ENCODE results near the gene CSF2. TPM values are rescaled to one million over a fixed set of nuclear protein-coding genes. Genes with fewer than 3 reads are reported as not detected.

Gene CSF2
- total RNA-seq, 1 experiment from 2014 or later: not detected

GRCh38 chr5:132057498-132058255, 15.9 kb upstream of the CSF2 start:
- TF ChIP-seq, protein P1, sequence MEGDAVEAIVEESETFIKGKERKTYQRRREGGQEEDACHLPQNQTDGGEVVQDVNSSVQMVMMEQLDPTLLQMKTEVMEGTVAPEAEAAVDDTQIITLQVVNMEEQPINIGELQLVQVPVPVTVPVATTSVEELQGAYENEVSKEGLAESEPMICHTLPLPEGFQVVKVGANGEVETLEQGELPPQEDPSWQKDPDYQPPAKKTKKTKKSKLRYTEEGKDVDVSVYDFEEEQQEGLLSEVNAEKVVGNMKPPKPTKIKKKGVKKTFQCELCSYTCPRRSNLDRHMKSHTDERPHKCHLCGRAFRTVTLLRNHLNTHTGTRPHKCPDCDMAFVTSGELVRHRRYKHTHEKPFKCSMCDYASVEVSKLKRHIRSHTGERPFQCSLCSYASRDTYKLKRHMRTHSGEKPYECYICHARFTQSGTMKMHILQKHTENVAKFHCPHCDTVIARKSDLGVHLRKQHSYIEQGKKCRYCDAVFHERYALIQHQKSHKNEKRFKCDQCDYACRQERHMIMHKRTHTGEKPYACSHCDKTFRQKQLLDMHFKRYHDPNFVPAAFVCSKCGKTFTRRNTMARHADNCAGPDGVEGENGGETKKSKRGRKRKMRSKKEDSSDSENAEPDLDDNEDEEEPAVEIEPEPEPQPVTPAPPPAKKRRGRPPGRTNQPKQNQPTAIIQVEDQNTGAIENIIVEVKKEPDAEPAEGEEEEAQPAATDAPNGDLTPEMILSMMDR (conservative IDR thresholded peaks at IDR 0.05): no peak
- TF ChIP-seq EZH2 (IDR thresholded peaks at IDR 0.05; ENCODE audit: low read depth): no peak
- H3K4me2 ChIP-seq: no peak overlapping the region
- H3K9me3 ChIP-seq (ENCODE audit: insufficient read depth, low read depth): no peaks in the 10 kb centered on the region
- intact Hi-C loops (cut with micrococcal nuclease; ENCODE audit: unreplicated experiment): no loop called here
- H3F3A ChIP-seq (ENCODE audit: insufficient read depth, low read depth): no peaks in the 10 kb centered on the region
- no peaks in the 10 kb centered on the region for H3K36me3 ChIP-seq (ENCODE audit: low read depth)
- H3K4me3 ChIP-seq: no peak overlapping the region
- no peaks in the 10 kb centered on the region for H3K4me1 ChIP-seq (replicated peaks; ENCODE audit: insufficient read depth)
- no peak for DNase-seq
- peaks cover under 1% of the 10 kb centered on the region; the same call in 1 of the 2 replicates for H3K27me3 ChIP-seq (ENCODE audit: insufficient read depth, low read depth)
- CTCF ChIA-PET: interaction anchor here (0.6 kb wide), 1 partner anchor 133 kb away, joined by 4 read pairs; no protein-coding TSS in a partner anchor
- POLR2A ChIA-PET (ENCODE audit: unreplicated experiment): no interaction called here
- no peaks in the 10 kb centered on the region for H3K79me2 ChIP-seq (ENCODE audit: low read depth)
- H3K9me2 ChIP-seq (ENCODE audit: insufficient read depth): no peaks in the 10 kb centered on the region
- H3K27ac ChIP-seq: no peak overlapping the region
- BruUV-seq (replicated peaks): no TSS peak
- H2AFZ ChIP-seq: no peak overlapping the region
- no peaks in the 10 kb centered on the region for H4K20me1 ChIP-seq (ENCODE audit: insufficient read depth)

GRCh38 chr5:132058646-132059042, 14.9 kb upstream of the CSF2 start:
- ChIA-PET CTCF (interaction anchor here (0.6 kb wide), 1 partner anchor 57 kb away, joined by 3 read pairs; no protein-coding TSS in a partner anchor), POLR2A (ENCODE audit: unreplicated experiment) (no interaction called here)
- no peak overlapping the region for H3K27ac ChIP-seq
- H3K4me1 ChIP-seq (replicated peaks; ENCODE audit: insufficient read depth): no peaks in the 10 kb centered on the region
- no peak overlapping the region for H3K4me3 ChIP-seq
- no peaks in the 10 kb centered on the region; the same call in 1 of the 2 replicates for H3F3A ChIP-seq (ENCODE audit: insufficient read depth, low read depth)
- DNase-seq: no peak
- no peaks in the 10 kb centered on the region for H4K20me1 ChIP-seq (ENCODE audit: insufficient read depth)
- BruUV-seq (replicated peaks): no TSS peak
- no peak for TF ChIP-seq EZH2 (IDR thresholded peaks at IDR 0.05; ENCODE audit: low read depth)
- TF ChIP-seq, protein P1 (conservative IDR thresholded peaks at IDR 0.05): no peak
- H3K27me3 ChIP-seq (ENCODE audit: insufficient read depth, low read depth): no peaks in the 10 kb centered on the region
- no peaks in the 10 kb centered on the region for H3K9me2 ChIP-seq (ENCODE audit: insufficient read depth)
- H3K79me2 ChIP-seq (ENCODE audit: low read depth): no peaks in the 10 kb centered on the region
- H3K9me3 ChIP-seq (ENCODE audit: insufficient read depth, low read depth): no peaks in the 10 kb centered on the region
- no peak overlapping the region for H3K4me2 ChIP-seq
- intact Hi-C loops (cut with micrococcal nuclease; ENCODE audit: unreplicated experiment): no loop called here
- H3K36me3 ChIP-seq (ENCODE audit: low read depth): no peaks in the 10 kb centered on the region
- no peak overlapping the region for H2AFZ ChIP-seq

DNA sequence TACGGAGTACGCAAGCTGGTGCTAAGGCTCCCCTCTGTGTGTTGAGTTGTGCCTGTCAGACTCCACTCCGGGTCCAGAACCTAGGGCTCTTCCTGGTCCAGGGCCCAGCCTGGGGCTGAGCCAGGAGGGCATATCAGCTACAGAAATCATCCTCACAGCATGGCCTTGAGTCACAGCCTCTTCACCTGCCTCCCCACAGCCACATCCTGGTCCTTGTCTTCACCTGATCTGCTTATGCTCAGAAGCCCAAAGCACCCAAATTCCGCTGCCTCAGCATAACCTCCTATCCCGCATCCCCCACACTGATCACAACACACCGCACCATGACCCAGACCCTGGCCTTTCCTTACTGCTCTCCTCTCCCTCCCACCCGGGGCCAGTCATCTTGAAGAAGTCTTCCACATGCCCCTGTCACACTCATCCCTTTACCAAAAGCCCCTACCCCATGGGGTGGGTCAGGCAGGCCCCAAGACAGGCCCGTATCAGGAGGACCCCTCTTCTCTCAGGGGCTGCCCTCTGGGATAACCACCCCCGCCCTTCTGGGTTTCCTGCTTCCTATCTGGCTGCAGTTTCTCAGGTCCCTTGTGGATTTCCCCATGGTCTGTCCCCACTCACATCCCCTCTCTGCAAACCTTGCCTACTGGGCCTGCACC, 14.4 kb upstream of the CSF2 start:
- no peaks in the 10 kb centered on the region for H3K4me1 ChIP-seq (replicated peaks; ENCODE audit: insufficient read depth)
- H3K4me3 ChIP-seq: no peak overlapping the region
- no peak overlapping the region for H3K4me2 ChIP-seq
- BruUV-seq (replicated peaks): no TSS peak
- no peak overlapping the region for H3K27ac ChIP-seq
- ChIA-PET POLR2A (ENCODE audit: unreplicated experiment) (no interaction called here), CTCF (interaction anchor here (0.6 kb wide), 1 partner anchor 58 kb away, joined by 3 read pairs; no protein-coding TSS in a partner anchor)
- H3K36me3 ChIP-seq (ENCODE audit: low read depth): no peaks in the 10 kb centered on the region
- TF ChIP-seq EZH2 (IDR thresholded peaks at IDR 0.05; ENCODE audit: low read depth): no peak
- intact Hi-C loops (cut with micrococcal nuclease; ENCODE audit: unreplicated experiment): no loop called here
- no peaks in the 10 kb centered on the region for H4K20me1 ChIP-seq (ENCODE audit: insufficient read depth)
- H3K9me3 ChIP-seq (ENCODE audit: insufficient read depth, low read depth): no peaks in the 10 kb centered on the region
- H3K9me2 ChIP-seq (ENCODE audit: insufficient read depth): no peaks in the 10 kb centered on the region
- H3K79me2 ChIP-seq (ENCODE audit: low read depth): no peaks in the 10 kb centered on the region
- no peaks in the 10 kb centered on the region for H3K27me3 ChIP-seq (ENCODE audit: insufficient read depth, low read depth)
- H3F3A ChIP-seq (ENCODE audit: insufficient read depth, low read depth): no peaks in the 10 kb centered on the region; the same call in 1 of the 2 replicates
- no peak for DNase-seq
- no peak overlapping the region for H2AFZ ChIP-seq

Data from PC-9 (cell line).